H9 (cell line): ENCODE results near the gene TMEM45B. TPM values are rescaled to one million over a fixed set of nuclear protein-coding genes. Genes with fewer than 3 reads are reported as not detected.

Experiments used
- DNase-seq: peaks from one replicate; pipeline ENCODE4 v3.0.0-alpha.2; 2017
- H2AFZ ChIP-seq: one replicate; pipeline ENCODE4 v1.6.1; 2013; ENCODE audit warnings: mild to moderate bottlenecking, low read length, control low read depth, moderate library complexity
- H2AK5ac ChIP-seq: 2 replicates; pipeline ENCODE4 v1.6.1; 2013; ENCODE audit warnings: low read length, control low read depth, mixed read lengths; ENCODE audit not compliant: insufficient read length
- H2BK120ac ChIP-seq: one replicate; pipeline ENCODE4 v1.6.1; 2013; ENCODE audit warnings: low read depth, mild to moderate bottlenecking, low read length, control low read depth, inconsistent platforms; ENCODE audit not compliant: poor library complexity, severe bottlenecking
- H2BK12ac ChIP-seq: 2 replicates; pipeline ENCODE4 v1.6.1; 2013; ENCODE audit warnings: low read length, control low read depth, mixed read lengths, low read depth; ENCODE audit not compliant: insufficient read length
- H2BK15ac ChIP-seq: 2 replicates; pipeline ENCODE4 v1.6.1; 2013; ENCODE audit warnings: low read depth, low read length, control low read depth
- H2BK20ac ChIP-seq: one replicate; pipeline ENCODE4 v1.6.1; 2013; ENCODE audit warnings: low read depth, mild to moderate bottlenecking, low read length, control low read depth, inconsistent platforms; ENCODE audit not compliant: poor library complexity, severe bottlenecking
- H2BK5ac ChIP-seq: 2 replicates; pipeline ENCODE4 v1.6.1; 2013; ENCODE audit warnings: low read length, control low read depth, mixed read lengths; ENCODE audit not compliant: insufficient read length
- H3K14ac ChIP-seq: 2 replicates; pipeline ENCODE4 v1.6.1; 2013; ENCODE audit warnings: low read length, control low read depth; ENCODE audit not compliant: insufficient read depth
- H3K18ac ChIP-seq: 2 replicates; pipeline ENCODE4 v1.6.1; 2013; ENCODE audit warnings: low read depth, mild to moderate bottlenecking, mixed read lengths, low read length, control low read depth; ENCODE audit not compliant: insufficient read length
- H3K23ac ChIP-seq: 2 replicates; pipeline ENCODE4 v1.6.1; 2013; ENCODE audit warnings: low read length, control low read depth, mixed read lengths, low read depth; ENCODE audit not compliant: insufficient read length
- H3K23me2 ChIP-seq: 2 replicates; pipeline ENCODE4 v1.6.1; 2013; ENCODE audit warnings: low read depth, mild to moderate bottlenecking, mixed read lengths, low read length, control low read depth; ENCODE audit not compliant: insufficient read length, poor library complexity, severe bottlenecking
- H3K27ac ChIP-seq: 2 replicates; pipeline ENCODE4 v1.5.1; 2013; ENCODE audit warnings: low read length, control low read depth, mixed read lengths, low read depth; ENCODE audit not compliant: insufficient read length
- H3K27me3 ChIP-seq: 2 replicates; pipeline ENCODE4 v1.6.1; 2013; ENCODE audit warnings: low read length, control low read depth, inconsistent platforms; ENCODE audit not compliant: insufficient read depth
- H3K4ac ChIP-seq: 2 replicates; pipeline ENCODE4 v1.6.1; 2013; ENCODE audit warnings: low read depth, mild to moderate bottlenecking, control low read depth, inconsistent platforms, low read length, moderate library complexity
- H3K4me1 ChIP-seq: 2 replicates; pipeline ENCODE4 v1.6.1; 2013; ENCODE audit warnings: low read length, control low read depth, inconsistent platforms; ENCODE audit not compliant: insufficient read depth
- H3K4me2 ChIP-seq: 2 replicates; pipeline ENCODE4 v1.6.1; 2013; ENCODE audit warnings: low read length, control low read depth, mixed read lengths; ENCODE audit not compliant: insufficient read length, insufficient read depth
- H3K56ac ChIP-seq: 2 replicates; pipeline ENCODE4 v1.6.1; 2013; ENCODE audit warnings: low read depth, mild to moderate bottlenecking, mixed read lengths, low read length, control low read depth; ENCODE audit not compliant: insufficient read length
- H3K79me1 ChIP-seq: 2 replicates; pipeline ENCODE4 v1.6.1; 2013; ENCODE audit warnings: low read depth, mild to moderate bottlenecking, moderate library complexity, low read length, control low read depth, inconsistent platforms; ENCODE audit not compliant: insufficient read depth, poor library complexity, severe bottlenecking
- H3K79me2 ChIP-seq: 2 replicates; pipeline ENCODE4 v1.6.1; 2013; ENCODE audit warnings: low read length, control low read depth, inconsistent platforms; ENCODE audit not compliant: insufficient read depth
- H3K9ac ChIP-seq: 2 replicates; pipeline ENCODE4 v1.6.1; 2013; ENCODE audit warnings: low read length, control low read depth, mixed read lengths; ENCODE audit not compliant: insufficient read length; ENCODE audit errors: extremely low read depth
- H3K9me3 ChIP-seq: one replicate; pipeline ENCODE4 v1.6.1; 2013; ENCODE audit warnings: low read depth, low read length, inconsistent platforms; ENCODE audit not compliant: control insufficient read depth
- H3T11ph ChIP-seq: one replicate; pipeline ENCODE4 v1.6.1; 2013; ENCODE audit warnings: mild to moderate bottlenecking, low read length, control low read depth, inconsistent platforms
- H4K20me1 ChIP-seq: one replicate; pipeline ENCODE4 v1.6.1; 2013; ENCODE audit not compliant: control insufficient read depth, insufficient read length, insufficient read depth
- H4K5ac ChIP-seq: 2 replicates; pipeline ENCODE4 v1.6.1; 2013; ENCODE audit warnings: low read depth, mild to moderate bottlenecking, mixed read lengths, low read length, control low read depth; ENCODE audit not compliant: insufficient read length
- H4K8ac ChIP-seq: replicated peaks from 2 replicates; pipeline ENCODE4 v1.6.1; 2013; ENCODE audit warnings: low read length, control low read depth, mixed read lengths, low read depth; ENCODE audit not compliant: insufficient read length
- H4K91ac ChIP-seq: 2 replicates; pipeline ENCODE4 v1.6.1; 2013; ENCODE audit warnings: low read depth, mild to moderate bottlenecking, moderate library complexity, mixed read lengths, low read length, control low read depth; ENCODE audit not compliant: insufficient read length
- H3K27ac Mint-ChIP-seq, 3 experiments: 2 replicates in 2 of 3; 3 replicates in 1 of 3; pipeline ENCODE4 v1.8.0; 2020 to 2021; ENCODE audit warnings: mixed read lengths in 3 of 3, mild to moderate bottlenecking in 1 of 3, moderate library complexity in 1 of 3
- H3K27me3 Mint-ChIP-seq: 2 replicates; pipeline ENCODE4 v1.8.0; 2021; ENCODE audit warnings: low read depth, mild to moderate bottlenecking, moderate library complexity, mixed read lengths
- H3K36me3 Mint-ChIP-seq, 3 experiments: 2 replicates in 2 of 3; 3 replicates in 1 of 3; pipeline ENCODE4 v1.8.0; 2020 to 2021; ENCODE audit warnings: low read depth in 3 of 3, mixed read lengths in 3 of 3; ENCODE audit not compliant: insufficient read depth in 1 of 3
- H3K4me1 Mint-ChIP-seq, 2 experiments: 2 replicates each; pipeline ENCODE4 v1.8.0; 2020; ENCODE audit warnings: mixed read lengths in 2 of 2
- H3K4me3 Mint-ChIP-seq, 2 experiments: 2 replicates in 1 of 2; 3 replicates in 1 of 2; pipeline ENCODE4 v1.8.0; 2020 to 2021; ENCODE audit warnings: mild to moderate bottlenecking in 2 of 2, mixed read lengths in 2 of 2, moderate library complexity in 1 of 2
- H3K9me3 Mint-ChIP-seq, 2 experiments: 2 replicates in 1 of 2; 3 replicates in 1 of 2; pipeline ENCODE4 v1.8.0; 2020; ENCODE audit warnings: mild to moderate bottlenecking in 2 of 2, mixed read lengths in 2 of 2, moderate library complexity in 1 of 2
- CTCF ChIP-seq: fragments of 200-600 bp; sonication (generic); conservative IDR thresholded peaks from 3 replicates; pipeline ENCODE4 v1.8.0; 2021; ENCODE audit warnings: antibody characterized with exemption, mild to moderate bottlenecking
- WGBS: extraction: QIAGEN DNeasy Blood & Tissue Kit; methylation state at CpG from one replicate; pipeline ENCODE4 v1.1.7; 2013; ENCODE audit warnings: missing lambda C conversion rate, low lambda C conversion rate, mixed read lengths; ENCODE audit not compliant: insufficient read length; ENCODE audit errors: extremely low coverage; 5-methylcytosine and 5-hydroxymethylcytosine counted together
- total RNA-seq: library from RNA; stranded (reverse); gene quantifications from 2 replicates; pipeline ENCODE4 v1.2.1, GENCODE V29; 2021

Gene TMEM45B
- total RNA-seq, 1 experiment from 2014 or later: 0.70 TPM

- no peak overlapping the region for H4K91ac ChIP-seq
- no peak overlapping the region for H2BK20ac ChIP-seq
- no peaks in the 10 kb centered on the region for H3K9me3 ChIP-seq
- no peak overlapping the region for H3K18ac ChIP-seq
- H2AFZ ChIP-seq: no peak overlapping the region
- H3K36me3 Mint-ChIP-seq: no peaks in the 10 kb centered on the region; a peak in 2 of 7 replicates
- peaks cover 0 to under 1% of the 10 kb centered on the region in 2 experiments; a peak in 1 of 5 replicates for H3K9me3 Mint-ChIP-seq
- H3K23ac ChIP-seq: no peak overlapping the region
- H3K27ac Mint-ChIP-seq: no peak overlapping the region
- DNase-seq: no peak
- H3K27me3 ChIP-seq: no peaks in the 10 kb centered on the region
- no peak overlapping the region for H3K4ac ChIP-seq
- H3K27me3 Mint-ChIP-seq: no peaks in the 10 kb centered on the region; the same call in 1 of the 2 replicates
- no peak overlapping the region for H3K14ac ChIP-seq
- TF ChIP-seq CTCF: no peak
- no peak overlapping the region for H4K5ac ChIP-seq
- H3K4me3 Mint-ChIP-seq: no peak overlapping the region
- H4K20me1 ChIP-seq: no peaks in the 10 kb centered on the region
- H3K27ac ChIP-seq: no peak overlapping the region
- H3K56ac ChIP-seq: no peak overlapping the region
- H2AK5ac ChIP-seq: no peak overlapping the region
- no peak overlapping the region for H2BK5ac ChIP-seq
- peaks cover 9 to 13% of the 10 kb centered on the region in 2 experiments for H3K4me1 Mint-ChIP-seq
- no peaks in the 10 kb centered on the region for H3K4me1 ChIP-seq
- no peak overlapping the region for H4K8ac ChIP-seq
- H3K9ac ChIP-seq: no peak overlapping the region
- no peaks in the 10 kb centered on the region for H3K23me2 ChIP-seq
- no peak overlapping the region for H3K4me2 ChIP-seq
- H3T11ph ChIP-seq: no peak overlapping the region
- WGBS: no CpG with 5 or more reads among the region's 4 CpGs
- H2BK12ac ChIP-seq: no peak overlapping the region
- no peaks in the 10 kb centered on the region for H3K79me2 ChIP-seq
- no peak overlapping the region for H2BK120ac ChIP-seq
- H3K79me1 ChIP-seq: no peaks in the 10 kb centered on the region
- no peak overlapping the region for H2BK15ac ChIP-seq
These were observed 47.8 kb upstream of the TMEM45B start for GRCh38 chr11:129767827-129768226.
